Activated T-helper 1 cell treated with anti-CD3 and anti-CD28 coated beads, Interleukin-12 subunit alpha, Interleukin-12 subunit beta, Interleukin-2, Interleukin-4 antibody, amounts not matched to agents 30 ng/mL and 10 ng/mL and 1 ng/mL, durations not matched to agents 14 hours and 24 hours and 36 hours (primary cell): ENCODE data around the gene PDPN. TPM values are rescaled to one million over a fixed set of nuclear protein-coding genes. Genes with fewer than 3 reads are reported as not detected.

Experiments used
- total RNA-seq: library from RNA; stranded (reverse); gene quantifications from 2 replicates; pipeline ENCODE4 v1.2.3, GENCODE V29; 2022

The PDPN gene
- total RNA-seq, 1 donor from 2014 or later: not detected

Other genes with a start within 250 kb of the PDPN start
- not detected in 2 replicates for gene PRAMEF14, start 236.7 kb upstream of the PDPN start, total RNA-seq
- gene PRAMEF19, start 211.9 kb upstream of the PDPN start, total RNA-seq: not detected in 2 replicates
- gene PRAMEF17, start 194.2 kb upstream of the PDPN start, total RNA-seq: not detected in 2 replicates
- gene PRAMEF20, start 173.4 kb upstream of the PDPN start, total RNA-seq: not detected in 2 replicates
- not detected in 2 replicates for gene LRRC38, start 69.8 kb upstream of the PDPN start, total RNA-seq
- gene PRDM2, start 116.4 kb downstream of the PDPN start, total RNA-seq: 48.5 and 50.4 TPM in 2 replicates